ENCODE results near the gene ATF2.
"Not testable (repeated sequence)": the region's sequence is repeated elsewhere in the genome, so short reads cannot be mapped to it uniquely, and the experiment has no call there.

The ATF2 gene

DNA sequence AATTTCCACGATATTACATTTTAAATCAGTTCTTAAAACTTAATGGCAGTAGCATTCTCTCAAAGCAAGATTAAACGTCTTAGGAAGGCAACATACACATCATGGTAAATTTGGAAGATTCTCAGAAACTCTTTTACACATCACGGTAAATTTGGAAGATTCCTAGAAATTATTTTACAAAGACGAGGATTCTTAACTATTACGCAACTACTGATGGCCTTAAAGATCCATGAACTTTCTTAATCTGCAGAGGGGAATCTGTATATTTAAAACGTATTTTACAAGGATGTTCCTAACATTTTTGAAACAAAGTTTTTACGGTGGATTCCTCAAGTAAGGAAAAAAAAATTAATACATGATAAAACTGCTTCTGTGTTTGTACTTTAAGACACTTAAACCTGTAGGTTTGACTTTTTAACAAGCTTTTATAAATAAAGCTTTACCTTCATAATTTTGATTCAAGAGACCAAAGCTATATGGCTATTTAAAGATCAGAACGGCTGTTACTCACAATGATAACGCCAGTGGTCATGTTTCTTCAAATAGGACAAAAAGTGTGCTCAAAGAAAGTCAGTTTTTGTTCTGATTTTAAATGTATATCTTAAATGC, 1.7 kb downstream of the ATF2 start:
- no peak for DNase-seq

DNA sequence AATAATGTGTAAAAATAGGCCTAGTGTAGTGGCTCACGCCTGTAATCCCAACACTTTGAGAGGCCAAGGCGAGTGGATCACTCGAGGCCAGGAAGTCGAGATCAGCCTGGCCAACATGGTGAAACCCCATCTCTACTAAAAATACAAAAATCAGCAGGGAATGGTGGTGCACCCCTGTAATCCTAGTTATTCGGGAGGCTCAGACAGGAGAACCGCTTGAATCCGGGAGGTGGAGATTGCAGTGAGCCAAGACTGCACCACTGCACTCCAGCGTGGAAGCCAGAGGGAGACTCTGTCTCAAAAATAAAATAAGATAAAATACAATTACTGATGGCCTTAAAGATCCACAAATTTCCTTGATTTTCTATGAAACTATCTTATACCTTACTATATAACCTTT, 3.8 kb downstream of the ATF2 start:
- DNase-seq: no peak

DNA sequence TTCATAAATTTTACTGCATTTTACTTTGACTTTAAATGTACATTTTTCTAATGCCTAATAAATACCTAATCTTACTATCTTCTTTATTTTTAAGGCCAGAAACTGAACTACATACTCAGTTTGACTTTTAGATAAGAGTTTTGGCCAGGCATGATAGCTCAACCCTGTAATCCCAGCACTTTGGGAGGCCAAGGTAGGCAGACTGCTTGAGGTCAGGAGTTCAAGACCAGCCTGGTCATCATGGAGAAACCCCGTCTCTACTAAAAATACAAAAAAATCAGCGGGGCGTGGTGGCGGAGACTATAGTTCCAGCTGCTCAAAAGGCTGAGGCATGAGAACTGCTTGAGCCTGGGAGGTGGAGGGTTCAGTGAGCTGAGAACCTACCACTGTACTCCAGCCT, 9.1 kb downstream of the ATF2 start:
- DNase-seq: no peak

- DNase-seq: peak; percentile 7
Measured at GRCh38 chr2:175156534-175156933, 11.5 kb downstream of the ATF2 start.

- DNase-seq: peak; percentile 86
Measured at GRCh38 chr2:175154661-175155082, 13.3 kb downstream of the ATF2 start.

DNA sequence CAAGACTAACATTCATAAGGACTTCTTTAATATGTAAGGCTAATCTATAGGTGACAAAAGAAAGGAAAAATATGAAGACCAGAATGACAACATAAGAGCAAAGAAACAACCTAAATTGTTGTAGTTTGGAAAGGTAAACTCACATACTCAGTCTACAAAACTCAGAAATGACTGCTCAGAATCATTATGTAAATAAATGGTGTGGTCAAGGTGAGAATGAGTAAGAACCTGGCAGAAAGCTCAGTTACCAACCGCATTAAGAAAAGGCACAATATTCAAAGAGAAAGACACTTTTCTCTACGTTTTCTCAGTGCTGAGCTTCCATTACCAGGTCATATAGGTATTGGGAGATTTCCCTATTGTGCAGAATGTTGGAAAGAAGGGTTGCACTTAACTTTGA, 15.8 kb downstream of the ATF2 start:
- no peak for DNase-seq

GRCh38 chr2:175151791-175152190, 16.2 kb downstream of the ATF2 start:
- peak; percentile 5 for DNase-seq

- peak; percentile 25 for DNase-seq
Measured at GRCh38 chr2:175147186-175147585, 20.8 kb downstream of the ATF2 start.

- no peak for DNase-seq
Measured at GRCh38 chr2:175143678-175144077, 24.3 kb downstream of the ATF2 start.

GRCh38 chr2:175143191-175143590, 24.8 kb downstream of the ATF2 start:
- no peak for DNase-seq

- DNase-seq: no peak
Measured at GRCh38 chr2:175140332-175140731, 27.7 kb downstream of the ATF2 start.

GRCh38 chr2:175137793-175138192, 30.2 kb downstream of the ATF2 start:
- no peak for DNase-seq

GRCh38 chr2:175136334-175137215, 31.4 kb downstream of the ATF2 start:
- no peak for DNase-seq

DNA sequence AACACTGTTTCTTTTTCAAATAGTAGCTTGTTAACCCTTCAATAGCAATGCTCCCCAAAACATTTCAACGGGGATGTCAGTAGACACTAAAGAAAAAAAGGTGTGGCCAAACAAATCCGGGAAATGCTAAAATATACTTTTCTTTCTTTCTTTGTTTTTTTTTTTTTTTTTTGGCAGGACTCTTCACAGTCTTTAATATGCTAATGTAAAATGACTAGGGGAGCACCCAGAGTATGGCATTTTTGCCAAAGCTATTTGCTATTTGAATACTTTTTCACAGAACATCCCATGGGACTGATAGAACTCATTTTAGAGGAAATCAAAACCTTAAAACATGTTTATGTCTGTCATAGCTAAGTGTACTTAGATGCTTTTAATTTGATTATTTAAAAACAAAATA, 32.1 kb downstream of the ATF2 start:
- no peak for DNase-seq

DNA sequence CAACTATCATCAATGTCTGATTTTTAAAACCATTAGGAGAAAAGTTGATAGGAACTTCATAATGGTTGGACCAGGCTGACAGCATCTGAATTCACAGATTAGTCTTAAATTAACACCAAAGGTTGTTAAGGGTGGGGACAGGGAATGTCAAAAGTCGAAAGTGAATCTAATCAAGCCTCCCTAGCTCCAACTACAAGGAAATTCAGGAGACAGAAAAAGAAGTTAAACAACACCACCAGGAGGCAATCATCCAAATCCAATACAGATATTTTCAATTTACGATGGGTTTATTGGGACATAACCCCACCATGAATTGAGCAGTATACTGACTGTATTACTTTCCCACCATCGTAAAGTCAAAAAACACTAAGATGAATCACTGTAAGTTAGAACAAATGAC, 32.8 kb downstream of the ATF2 start:
- no peak for DNase-seq

DNA sequence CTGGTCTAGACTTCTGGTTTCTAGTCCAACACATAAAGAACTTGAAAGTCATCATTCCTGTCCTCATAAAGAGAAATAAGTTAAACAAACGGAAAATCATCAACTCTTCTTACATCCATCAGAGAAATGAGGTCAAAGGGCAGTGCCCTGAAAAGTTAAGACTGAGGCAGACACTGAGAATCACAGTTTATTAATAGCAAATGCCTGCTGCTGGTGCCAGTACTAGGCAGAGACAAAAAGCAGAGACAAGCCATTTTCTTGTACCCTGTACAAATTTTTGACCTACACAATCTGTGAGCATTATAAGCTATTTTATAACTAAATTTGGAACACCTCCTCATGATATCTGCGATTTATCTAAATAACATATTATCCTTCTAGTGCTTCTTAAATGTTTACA, 36.8 kb downstream of the ATF2 start:
- DNase-seq: no peak

DNA sequence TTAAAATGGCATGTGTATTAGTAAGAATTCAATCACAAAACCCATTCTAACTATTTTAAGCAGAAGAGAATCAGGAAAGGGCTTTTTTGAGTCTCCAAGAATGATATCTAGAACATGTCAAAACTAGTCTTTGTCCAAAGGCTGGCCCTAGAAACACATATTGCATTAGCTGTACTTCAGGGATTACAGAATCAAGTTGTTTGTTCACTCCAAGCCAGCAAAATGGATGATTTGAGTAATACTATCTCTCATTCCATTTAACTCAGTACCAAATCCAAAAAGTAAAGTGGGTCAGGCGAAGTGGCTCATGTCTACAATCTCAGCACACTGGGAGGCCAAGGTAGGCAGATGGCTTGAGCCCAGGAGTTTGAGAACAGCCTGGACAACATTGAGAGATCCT, 41.3 kb downstream of the ATF2 start:
- no peak for DNase-seq

DNA sequence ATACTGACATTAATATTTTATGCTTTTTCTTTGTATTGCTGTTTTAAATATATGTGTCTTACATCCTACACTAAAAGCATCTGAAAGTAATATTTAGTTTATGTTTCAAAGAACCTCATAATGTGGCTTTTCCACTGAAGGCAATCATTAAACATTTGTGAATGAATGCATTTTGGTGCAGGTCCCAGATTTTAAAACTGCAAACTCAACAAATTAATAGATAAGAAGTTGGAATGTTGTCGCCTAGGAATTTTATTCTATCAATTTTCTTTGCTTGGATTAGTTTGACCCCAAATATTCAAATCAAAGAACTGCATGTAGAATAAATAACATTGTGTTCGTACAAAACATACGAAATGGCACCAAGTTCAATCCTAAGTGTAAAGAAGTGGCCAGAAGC, 44.7 kb downstream of the ATF2 start:
- no peak for DNase-seq

DNA sequence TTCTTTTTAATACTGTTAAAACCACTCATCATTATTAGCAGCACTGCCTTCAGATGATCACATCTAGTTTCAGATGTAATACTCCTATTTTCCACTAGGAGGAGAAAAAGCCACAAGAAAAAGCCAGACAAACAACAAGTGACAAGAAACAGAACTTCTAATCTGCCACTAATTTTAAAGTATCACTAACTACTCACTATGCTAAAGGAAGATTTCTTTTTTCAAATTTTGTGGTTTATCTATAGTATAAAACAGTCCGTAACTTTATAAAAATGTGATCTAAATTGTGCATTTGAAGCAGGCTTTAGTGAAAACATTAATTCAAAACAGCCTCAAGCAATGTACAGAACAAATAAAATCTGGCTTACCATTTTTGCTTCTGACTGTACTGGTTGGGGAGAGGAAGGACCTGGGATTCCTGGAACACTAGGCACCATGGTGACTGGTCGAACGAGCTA, 56.8 kb downstream of the ATF2 start:
- DNase-seq: peak; percentile 58

GRCh38 chr2:175108091-175108490, 59.9 kb downstream of the ATF2 start:
- DNase-seq: not testable (repeated sequence)

- peak; percentile 45 for DNase-seq
Measured at GRCh38 chr2:175107146-175107545, 60.9 kb downstream of the ATF2 start.

DNA sequence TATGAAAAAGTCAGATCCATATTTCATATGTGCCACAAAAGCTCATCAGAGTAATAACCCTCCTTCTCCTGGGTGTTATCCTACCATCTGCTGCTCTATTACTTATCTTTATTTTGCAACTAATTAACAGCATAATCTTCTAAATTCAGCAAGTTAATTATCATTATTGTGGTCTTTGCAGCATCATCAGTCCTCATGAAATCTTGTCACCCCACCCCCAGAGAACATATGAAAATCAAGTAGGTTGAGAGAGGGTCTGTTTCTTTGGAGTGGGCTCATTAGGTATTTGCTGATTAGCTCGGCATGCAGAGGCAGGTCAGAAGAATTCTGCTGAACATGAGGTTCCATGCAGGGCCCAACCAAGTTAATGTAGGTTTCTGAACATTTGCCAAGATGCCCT, 64.8 kb downstream of the ATF2 start:
- no peak for DNase-seq

DNA sequence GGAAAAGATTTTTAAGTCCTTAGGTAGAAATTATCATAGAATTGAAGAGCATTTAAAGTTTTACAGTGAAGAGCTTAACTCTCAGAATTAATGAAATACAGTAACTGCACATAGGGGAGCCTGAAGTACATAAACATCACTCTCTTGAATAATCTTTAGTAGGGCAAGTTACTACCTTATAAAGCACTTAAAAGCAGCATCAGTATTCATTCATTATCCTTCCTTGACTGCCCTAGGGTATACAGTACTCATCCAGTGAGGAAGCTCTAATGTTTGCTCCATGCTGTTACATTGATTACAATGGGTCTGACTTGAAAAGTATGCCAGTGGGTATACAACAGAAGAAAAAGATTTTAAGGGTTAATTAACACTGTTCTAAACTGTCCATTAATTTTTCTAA, 66.5 kb downstream of the ATF2 start:
- no peak for DNase-seq

- peak; percentile 46 for DNase-seq
Measured at GRCh38 chr2:175097297-175097696, 70.7 kb downstream of the ATF2 start.
